PFSK-1 (cell line): ENCODE results near the gene YTHDF1.

Experiments used
- FOXP2 ChIP-seq: optimal IDR thresholded peaks from 2 replicates; pipeline ENCODE3; 2011; ENCODE audit warnings: borderline replicate concordance, control low read depth, inconsistent platforms; ENCODE audit not compliant: insufficient read depth; ENCODE audit errors: extremely low read length, extremely low read depth
- POLR2AphosphoS5 ChIP-seq: IDR thresholded peaks from 2 replicates; pipeline ENCODE4 v1.6.1; 2012; ENCODE audit warnings: low read depth, mild to moderate bottlenecking, control low read depth, low read length, moderate library complexity
- REST ChIP-seq, 2 experiments: IDR thresholded peaks; 2 replicates each; pipeline versions ENCODE4 v1.6.1 to v1.8.0; 2011 to 2012; ENCODE audit warnings: low read depth in 2 of 2, low read length in 2 of 2, control low read depth in 1 of 2, inconsistent platforms in 1 of 2, mild to moderate bottlenecking in 1 of 2, moderate library complexity in 1 of 2; ENCODE audit not compliant: insufficient read depth in 1 of 2
- SIN3A ChIP-seq: IDR thresholded peaks from 2 replicates; pipeline ENCODE4 v1.6.1; 2012; ENCODE audit warnings: mild to moderate bottlenecking, low read length, moderate library complexity, borderline replicate concordance; ENCODE audit not compliant: insufficient read depth
- TAF1 ChIP-seq: IDR thresholded peaks from 2 replicates; pipeline ENCODE4 v1.6.1; 2012; ENCODE audit warnings: low read length, control low read depth, borderline replicate concordance; ENCODE audit not compliant: insufficient read depth

YTHDF1 gene

GRCh38 chr20:63171991-63172390, 43.9 kb downstream of the YTHDF1 start:
- no peak for TF ChIP-seq SIN3A
- no peak for TF ChIP-seq REST (IDR thresholded peaks at IDR 0.05; ENCODE audit: insufficient read depth in 1 of 2, low read depth in 2 of 2, low read length in 2 of 2)
- no peak for TF ChIP-seq TAF1
- TF ChIP-seq POLR2AphosphoS5: no peak
- no peak for TF ChIP-seq FOXP2

- TF ChIP-seq POLR2AphosphoS5 (no peak), TAF1 (no peak), FOXP2 (no peak), SIN3A (no peak), REST (IDR thresholded peaks at IDR 0.05; ENCODE audit: insufficient read depth in 1 of 2, low read depth in 2 of 2, low read length in 2 of 2) (no peak)
Measured at GRCh38 chr20:63169681-63170080, 46.2 kb downstream of the YTHDF1 start.

GRCh38 chr20:63168861-63169260, 47.1 kb downstream of the YTHDF1 start:
- no peak for TF ChIP-seq REST (IDR thresholded peaks at IDR 0.05; ENCODE audit: insufficient read depth in 1 of 2, low read depth in 2 of 2, low read length in 2 of 2)
- no peak for TF ChIP-seq SIN3A
- TF ChIP-seq FOXP2: no peak
- no peak for TF ChIP-seq TAF1
- no peak for TF ChIP-seq POLR2AphosphoS5

GRCh38 chr20:63167918-63168520, 47.9 kb downstream of the YTHDF1 start:
- TF ChIP-seq SIN3A (no peak), REST (IDR thresholded peaks at IDR 0.05; ENCODE audit: insufficient read depth in 1 of 2, low read depth in 2 of 2, low read length in 2 of 2) (no peak), FOXP2 (no peak), TAF1 (no peak), POLR2AphosphoS5 (no peak)
